Measurements from ENCODE around the gene SDR39U1.

DNA sequence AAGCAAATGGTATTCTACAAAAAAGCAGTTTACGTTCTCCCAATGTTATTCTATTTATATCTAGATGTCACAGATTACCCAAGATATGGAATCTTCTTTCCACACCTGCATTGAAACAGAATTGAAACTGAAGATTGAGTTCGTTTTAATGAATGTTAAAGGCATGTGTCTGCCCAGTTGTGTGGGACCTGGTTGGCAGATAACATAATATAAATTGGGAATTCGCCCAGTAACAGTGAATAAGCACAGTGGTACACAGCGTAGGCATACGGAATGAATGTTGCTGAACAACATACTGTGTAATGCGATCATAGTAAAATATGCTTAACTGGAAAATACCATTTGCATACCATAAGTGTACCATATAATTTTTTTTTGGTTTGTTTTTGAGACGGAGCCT is 8.5 kb downstream of the SDR39U1 start:
- TF ChIP-seq, protein P1, sequence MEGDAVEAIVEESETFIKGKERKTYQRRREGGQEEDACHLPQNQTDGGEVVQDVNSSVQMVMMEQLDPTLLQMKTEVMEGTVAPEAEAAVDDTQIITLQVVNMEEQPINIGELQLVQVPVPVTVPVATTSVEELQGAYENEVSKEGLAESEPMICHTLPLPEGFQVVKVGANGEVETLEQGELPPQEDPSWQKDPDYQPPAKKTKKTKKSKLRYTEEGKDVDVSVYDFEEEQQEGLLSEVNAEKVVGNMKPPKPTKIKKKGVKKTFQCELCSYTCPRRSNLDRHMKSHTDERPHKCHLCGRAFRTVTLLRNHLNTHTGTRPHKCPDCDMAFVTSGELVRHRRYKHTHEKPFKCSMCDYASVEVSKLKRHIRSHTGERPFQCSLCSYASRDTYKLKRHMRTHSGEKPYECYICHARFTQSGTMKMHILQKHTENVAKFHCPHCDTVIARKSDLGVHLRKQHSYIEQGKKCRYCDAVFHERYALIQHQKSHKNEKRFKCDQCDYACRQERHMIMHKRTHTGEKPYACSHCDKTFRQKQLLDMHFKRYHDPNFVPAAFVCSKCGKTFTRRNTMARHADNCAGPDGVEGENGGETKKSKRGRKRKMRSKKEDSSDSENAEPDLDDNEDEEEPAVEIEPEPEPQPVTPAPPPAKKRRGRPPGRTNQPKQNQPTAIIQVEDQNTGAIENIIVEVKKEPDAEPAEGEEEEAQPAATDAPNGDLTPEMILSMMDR (IDR thresholded peaks at IDR 0.05): no peak
- TF ChIP-seq ZFX (IDR thresholded peaks at IDR 0.05; ENCODE audit: borderline replicate concordance): no peak
